ENCODE results near the gene CDKAL1. TPM values are rescaled to one million over a fixed set of nuclear protein-coding genes. Genes with fewer than 3 reads are reported as not detected.

CDKAL1 gene
- total and polyA plus RNA-seq, 2 of the 8 experiments (the other 6 are each of a cell fraction or from before 2014, with no cell fraction given) = 8.4 to 24.6 TPM

GRCh38 chr6:20692023-20692422, 157.8 kb downstream of the CDKAL1 start:
- Histone ChIP-seq H3K4ac (replicated peaks; ENCODE audit: insufficient read length, low read depth, low read length) (no peak overlapping the region), H2AFZ (ENCODE audit: low read length) (no peak overlapping the region), H3K79me2 (ENCODE audit: control insufficient read depth in 1 of 2, insufficient read depth in 2 of 2, low read length in 2 of 2) (peaks cover 0 to 11% of the 10 kb centered on the region in 2 experiments; a peak in 2 of 4 replicates), H3K56ac (replicated peaks; ENCODE audit: insufficient read length, low read depth, low read length) (no peak overlapping the region), H3K27me3 (replicated peaks in 1 of 4; ENCODE audit: control insufficient read depth in 3 of 4, extremely low read depth in 1 of 4, insufficient read depth in 3 of 4, low read length in 3 of 4) (no peaks in the 10 kb centered on the region), H3K4me3 (ENCODE audit: extremely low read depth in 1 of 4, insufficient read depth in 2 of 4, low read depth in 3 of 4, low read length in 4 of 4) (no peak overlapping the region), H3K23me2 (ENCODE audit: low read depth, low read length) (no peaks in the 10 kb centered on the region; the same call in 1 of the 2 replicates), H4K91ac (replicated peaks; ENCODE audit: insufficient read length, low read length) (no peak overlapping the region), H3K18ac (ENCODE audit: extremely low read depth, low read length) (no peak overlapping the region), H2BK5ac (ENCODE audit: low read depth, low read length) (no peak overlapping the region), H3K23ac (ENCODE audit: insufficient read length) (no peak overlapping the region), H3K79me1 (ENCODE audit: low read depth, low read length) (no peaks in the 10 kb centered on the region), H2BK12ac (ENCODE audit: low read depth, low read length) (no peak overlapping the region), H3K27ac (ENCODE audit: low read depth, low read length) (no peak overlapping the region), H3K4me2 (ENCODE audit: insufficient read depth in 1 of 2, low read depth in 2 of 2, low read length in 2 of 2) (no peak overlapping the region), H3K4me1 (replicated peaks in 1 of 4; ENCODE audit: control insufficient read depth in 3 of 4, insufficient read depth in 4 of 4, low read length in 3 of 4) (peaks cover 0 to 10% (median 3%) of the 10 kb centered on the region in 4 experiments; a peak in 3 of 7 replicates), H2AK5ac (ENCODE audit: low read depth, low read length) (no peak overlapping the region), H2BK120ac (replicated peaks; ENCODE audit: low read depth, low read length) (no peak overlapping the region), H4K5ac (ENCODE audit: insufficient read length, low read depth, low read length) (no peak overlapping the region), H3K9ac (replicated peaks in 1 of 4; ENCODE audit: extremely low read depth in 1 of 4, low read depth in 3 of 4, low read length in 3 of 4) (no peak overlapping the region), H2BK15ac (ENCODE audit: low read length) (no peak overlapping the region), H3K36me3 (ENCODE audit: control insufficient read depth in 2 of 4, insufficient read depth in 4 of 4, low read length in 3 of 4) (no peaks in the 10 kb centered on the region), H4K8ac (ENCODE audit: extremely low read depth, insufficient read depth, low read length) (no peak overlapping the region), H4K20me1 (replicated peaks in 1 of 2; ENCODE audit: control insufficient read depth in 1 of 2, insufficient read depth in 2 of 2, low read length in 2 of 2) (no peaks in the 10 kb centered on the region), H3K14ac (ENCODE audit: insufficient read length) (no peak overlapping the region), H3K9me3 (ENCODE audit: insufficient read depth in 2 of 2, low read depth in 1 of 2, low read length in 1 of 2) (no peaks in the 10 kb centered on the region; a peak in 1 of 4 replicates), H2BK20ac (ENCODE audit: low read length) (no peak overlapping the region)
- no peak for DNase-seq (ENCODE audit: low read depth in 1 of 2, low spot score in 2 of 2)
- ChIA-PET POLR2A (ENCODE audit: partially characterized antibody) (interaction anchor here (0.6 kb wide), 1 partner anchor 251 kb away, joined by 3 read pairs; no protein-coding TSS in a partner anchor), CTCF (ENCODE audit: partially characterized antibody) (interaction anchor here (1.0 kb wide), 1 partner anchor 10 kb away, joined by 3 read pairs; no protein-coding TSS in a partner anchor)
- no peak for FAIRE-seq
- TF ChIP-seq SP4 (IDR thresholded peaks at IDR 0.05; ENCODE audit: low read length) (no peak), POLR2A (IDR thresholded peaks at IDR 0.05; ENCODE audit: control extremely low read depth in 1 of 2, low read depth in 2 of 2, low read length in 2 of 2) (no peak), ASH2L (IDR thresholded peaks at IDR 0.05; ENCODE audit: low read length) (no peak), CEBPB (IDR thresholded peaks at IDR 0.05; ENCODE audit: low read depth, low read length) (no peak), USF2 (IDR thresholded peaks at IDR 0.05; ENCODE audit: low read length) (no peak)
- TF ChIP-seq, protein P1, sequence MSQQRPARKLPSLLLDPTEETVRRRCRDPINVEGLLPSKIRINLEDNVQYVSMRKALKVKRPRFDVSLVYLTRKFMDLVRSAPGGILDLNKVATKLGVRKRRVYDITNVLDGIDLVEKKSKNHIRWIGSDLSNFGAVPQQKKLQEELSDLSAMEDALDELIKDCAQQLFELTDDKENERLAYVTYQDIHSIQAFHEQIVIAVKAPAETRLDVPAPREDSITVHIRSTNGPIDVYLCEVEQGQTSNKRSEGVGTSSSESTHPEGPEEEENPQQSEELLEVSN (IDR thresholded peaks at IDR 0.05) = no peak

Measured in H1 (cell line).